ENCODE measurements around the gene RIN1. TPM values are rescaled to one million over a fixed set of nuclear protein-coding genes. Genes with fewer than 3 reads are reported as not detected.
A peak's percentile ranks its signal among the peaks of the same experiment; 100 is the strongest.

RIN1 gene
- total and polyA plus RNA-seq, 2 of the 13 experiments (the other 11 are each of a cell fraction or from before 2014, with no cell fraction given): 2.4 to 4.1 TPM

DNA sequence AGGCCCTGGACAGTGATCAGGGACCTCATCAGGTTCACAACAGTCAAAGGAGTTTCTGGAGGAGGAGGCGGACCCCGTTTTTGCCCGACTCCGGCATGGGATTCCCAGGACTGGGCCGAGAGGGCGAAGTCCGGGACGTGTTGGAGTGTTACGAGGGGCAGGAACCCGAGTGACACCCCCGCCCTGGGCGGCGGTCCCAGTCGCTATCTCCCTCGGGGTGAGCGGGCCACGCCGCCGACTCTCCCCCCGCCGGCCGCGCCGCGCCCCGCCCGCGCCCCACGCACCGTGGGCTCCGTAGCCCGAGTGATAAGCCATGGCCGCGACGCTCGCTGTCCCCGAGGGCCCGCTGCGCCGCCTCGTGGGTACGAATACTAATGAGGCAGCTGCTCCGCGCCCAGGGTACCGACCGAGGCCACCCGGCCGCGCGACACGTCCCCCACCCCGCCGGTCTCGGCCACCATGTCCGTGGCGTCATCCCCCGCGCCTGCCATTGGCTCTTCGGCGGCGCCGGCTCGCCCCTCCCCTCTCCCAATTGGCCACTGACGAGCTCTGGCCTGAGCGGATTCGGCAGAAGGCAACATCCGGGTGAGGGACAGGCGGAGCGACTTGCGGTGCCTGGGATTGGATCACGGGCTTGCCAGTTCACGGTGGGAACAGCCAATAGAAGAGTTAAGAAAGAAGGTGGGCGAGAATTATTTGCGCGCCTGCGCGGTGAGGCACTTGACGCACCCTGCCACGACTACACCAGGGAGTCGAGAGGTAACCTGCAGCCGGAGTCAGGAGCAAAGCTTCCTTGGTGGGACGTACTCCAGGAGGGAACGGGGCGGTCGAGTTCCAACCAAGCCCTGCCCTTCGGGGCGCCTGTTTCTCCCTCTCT lies 47.3 kb downstream of the RIN1 start, which contains the start of gene YIF1A (continued):
- TF ChIP-seq MED1 (CRISPR knock-in tag; IDR thresholded peaks at IDR 0.05) (peak; percentile 57), ZNF546 (CRISPR knock-in tag; conservative IDR thresholded peaks at IDR 0.05) (peak; percentile 59; the same call in 1 of the 2 replicates), MZF1 (CRISPR knock-in tag; IDR thresholded peaks at IDR 0.05; ENCODE audit: borderline replicate concordance) (no peak), ZNF225 (CRISPR knock-in tag; IDR thresholded peaks at IDR 0.05) (no peak), ZNF335 (CRISPR knock-in tag; IDR thresholded peaks at IDR 0.05) (no peak), ZNF678 (CRISPR knock-in tag; IDR thresholded peaks at IDR 0.05) (no peak; the same call in none of the 2 replicates), MEF2D (CRISPR knock-in tag; IDR thresholded peaks at IDR 0.05) (0 out of 2 replicates have a peak, but pooled peaks have one; percentile 68), XRCC5 (optimal IDR thresholded peaks at IDR 0.05; ENCODE audit: low read length) (no peak), JARID2 (CRISPR knock-in tag; IDR thresholded peaks at IDR 0.05; ENCODE audit: insufficient replicate concordance) (peak; percentile 17), ZNF768 (CRISPR knock-in tag; IDR thresholded peaks at IDR 0.05) (peak; percentile 25; the same call in 1 of the 2 replicates), ATF1 (CRISPR knock-in tag; IDR thresholded peaks at IDR 0.05) (peak; percentile 75; the same call in 1 of the 2 replicates), ZNF121 (CRISPR knock-in tag; IDR thresholded peaks at IDR 0.05) (no peak), NR2C2 (CRISPR knock-in tag; IDR thresholded peaks at IDR 0.05; ENCODE audit: borderline replicate concordance) (peak; percentile 73; the same call in 1 of the 2 replicates), MXD4 (CRISPR knock-in tag; IDR thresholded peaks at IDR 0.05) (peak; percentile 67), ZFP1 (CRISPR knock-in tag; IDR thresholded peaks at IDR 0.05) (0 out of 2 replicates have a peak, but pooled peaks have one; percentile 10), CBX5 (CRISPR knock-in tag; IDR thresholded peaks at IDR 0.05; ENCODE audit: borderline replicate concordance) (no peak; the same call in 1 of the 2 replicates), ZNF550 (CRISPR knock-in tag; IDR thresholded peaks at IDR 0.05; ENCODE audit: borderline replicate concordance) (no peak)
- TF ChIP-seq, protein P1, sequence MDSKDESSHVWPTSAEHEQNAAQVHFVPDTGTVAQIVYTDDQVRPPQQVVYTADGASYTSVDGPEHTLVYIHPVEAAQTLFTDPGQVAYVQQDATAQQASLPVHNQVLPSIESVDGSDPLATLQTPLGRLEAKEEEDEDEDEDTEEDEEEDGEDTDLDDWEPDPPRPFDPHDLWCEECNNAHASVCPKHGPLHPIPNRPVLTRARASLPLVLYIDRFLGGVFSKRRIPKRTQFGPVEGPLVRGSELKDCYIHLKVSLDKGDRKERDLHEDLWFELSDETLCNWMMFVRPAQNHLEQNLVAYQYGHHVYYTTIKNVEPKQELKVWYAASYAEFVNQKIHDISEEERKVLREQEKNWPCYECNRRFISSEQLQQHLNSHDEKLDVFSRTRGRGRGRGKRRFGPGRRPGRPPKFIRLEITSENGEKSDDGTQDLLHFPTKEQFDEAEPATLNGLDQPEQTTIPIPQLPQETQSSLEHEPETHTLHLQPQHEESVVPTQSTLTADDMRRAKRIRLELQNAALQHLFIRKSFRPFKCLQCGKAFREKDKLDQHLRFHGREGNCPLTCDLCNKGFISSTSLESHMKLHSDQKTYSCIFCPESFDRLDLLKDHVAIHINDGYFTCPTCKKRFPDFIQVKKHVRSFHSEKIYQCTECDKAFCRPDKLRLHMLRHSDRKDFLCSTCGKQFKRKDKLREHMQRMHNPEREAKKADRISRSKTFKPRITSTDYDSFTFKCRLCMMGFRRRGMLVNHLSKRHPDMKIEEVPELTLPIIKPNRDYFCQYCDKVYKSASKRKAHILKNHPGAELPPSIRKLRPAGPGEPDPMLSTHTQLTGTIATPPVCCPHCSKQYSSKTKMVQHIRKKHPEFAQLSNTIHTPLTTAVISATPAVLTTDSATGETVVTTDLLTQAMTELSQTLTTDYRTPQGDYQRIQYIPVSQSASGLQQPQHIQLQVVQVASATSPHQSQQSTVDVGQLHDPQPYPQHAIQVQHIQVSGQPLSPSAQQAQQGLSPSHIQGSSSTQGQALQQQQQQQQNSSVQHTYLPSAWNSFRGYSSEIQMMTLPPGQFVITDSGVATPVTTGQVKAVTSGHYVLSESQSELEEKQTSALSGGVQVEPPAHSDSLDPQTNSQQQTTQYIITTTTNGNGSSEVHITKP (CRISPR knock-in tag; IDR thresholded peaks at IDR 0.05; ENCODE audit: low read depth): peak; percentile 8; the same call in 1 of the 2 replicates
- TF ChIP-seq, protein P2, sequence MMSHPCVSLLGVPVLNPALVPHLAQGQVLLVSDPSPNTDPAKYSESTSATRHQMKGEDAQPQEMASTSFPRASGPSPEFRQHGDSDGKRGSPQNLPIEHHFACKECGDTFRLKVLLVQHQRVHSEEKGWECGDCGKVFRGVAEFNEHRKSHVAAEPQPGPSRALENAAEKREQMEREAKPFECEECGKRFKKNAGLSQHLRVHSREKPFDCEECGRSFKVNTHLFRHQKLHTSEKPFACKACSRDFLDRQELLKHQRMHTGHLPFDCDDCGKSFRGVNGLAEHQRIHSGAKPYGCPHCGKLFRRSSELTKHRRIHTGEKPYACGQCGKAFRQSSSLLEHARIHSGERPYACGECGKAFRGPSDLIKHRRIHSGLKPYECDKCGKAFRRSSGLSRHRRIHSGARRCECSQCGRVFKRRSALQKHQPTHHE (CRISPR knock-in tag; IDR thresholded peaks at IDR 0.05; ENCODE audit: borderline replicate concordance): no peak
- TF ChIP-seq, protein P3, sequence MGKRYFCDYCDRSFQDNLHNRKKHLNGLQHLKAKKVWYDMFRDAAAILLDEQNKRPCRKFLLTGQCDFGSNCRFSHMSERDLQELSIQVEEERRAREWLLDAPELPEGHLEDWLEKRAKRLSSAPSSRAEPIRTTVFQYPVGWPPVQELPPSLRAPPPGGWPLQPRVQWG (CRISPR knock-in tag; IDR thresholded peaks at IDR 0.05; ENCODE audit: borderline replicate concordance, low read depth): no peak
- TF ChIP-seq, protein P4, sequence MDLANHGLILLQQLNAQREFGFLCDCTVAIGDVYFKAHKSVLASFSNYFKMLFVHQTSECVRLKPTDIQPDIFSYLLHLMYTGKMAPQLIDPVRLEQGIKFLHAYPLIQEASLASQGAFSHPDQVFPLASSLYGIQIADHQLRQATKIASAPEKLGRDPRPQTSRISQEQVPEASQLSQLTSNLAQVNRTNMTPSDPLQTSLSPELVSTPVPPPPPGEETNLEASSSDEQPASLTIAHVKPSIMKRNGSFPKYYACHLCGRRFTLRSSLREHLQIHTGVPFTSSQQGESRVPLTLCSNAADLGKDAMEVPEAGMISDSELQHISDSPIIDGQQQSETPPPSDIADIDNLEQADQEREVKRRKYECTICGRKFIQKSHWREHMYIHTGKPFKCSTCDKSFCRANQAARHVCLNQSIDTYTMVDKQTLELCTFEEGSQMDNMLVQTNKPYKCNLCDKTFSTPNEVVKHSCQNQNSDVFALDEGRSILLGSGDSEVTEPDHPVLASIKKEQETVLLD (CRISPR knock-in tag; IDR thresholded peaks at IDR 0.05; ENCODE audit: low read depth): peak; percentile 64

All from HepG2 (cell line).